ENCODE data around the gene CMTM8. TPM values are rescaled to one million over a fixed set of nuclear protein-coding genes. Genes with fewer than 3 reads are reported as not detected.

CMTM8 gene
- total and polyA plus RNA-seq, 10 of the 15 experiments (the other 5 are each of a cell fraction or from before 2014, with no cell fraction given): 0.11 to 0.23 TPM; not detected in 8

GRCh38 chr3:32241100-32241499 lies 2.6 kb downstream of the CMTM8 start (continued):
- no peak for TF ChIP-seq ZNF687 (IDR thresholded peaks at IDR 0.05)

GRCh38 chr3:32243519-32243918 lies 5.0 kb downstream of the CMTM8 start:
- no peak for TF ChIP-seq RUNX3 (IDR thresholded peaks at IDR 0.05; ENCODE audit: low read length)
- no peak overlapping the region for H3K9ac ChIP-seq (ENCODE audit: control insufficient read depth, insufficient read depth, low read length)
- CTCF ChIA-PET: interaction anchor here (1.8 kb wide), 1 partner anchor 28 kb away, joined by 4 read pairs; no protein-coding TSS in a partner anchor
- H3K4me3 ChIP-seq: no peak overlapping the region
- H2AFZ ChIP-seq (ENCODE audit: control insufficient read depth, low read depth, low read length): no peak overlapping the region
- no peak overlapping the region for H3K27ac ChIP-seq (ENCODE audit: control insufficient read depth, insufficient read depth)
- no peak for FAIRE-seq
- H3K27me3 ChIP-seq (replicated peaks in 1 of 2; ENCODE audit: control insufficient read depth in 2 of 2, insufficient read depth in 2 of 2, low read length in 1 of 2): peaks cover 4 to 10% of the 10 kb centered on the region in 2 experiments; a peak in 3 of 4 replicates
- no peaks in the 10 kb centered on the region for H3K36me3 ChIP-seq (ENCODE audit: control insufficient read depth in 2 of 2, insufficient read depth in 2 of 2, low read length in 1 of 2)
- POLR2A ChIA-PET: no interaction called here
- H3K79me2 ChIP-seq (ENCODE audit: control insufficient read depth, insufficient read depth, low read length): no peaks in the 10 kb centered on the region
- no TSS peak for BruUV-seq (replicated peaks)
- no peak overlapping the region for H3K4me2 ChIP-seq (ENCODE audit: control insufficient read depth, insufficient read depth)
- in situ Hi-C loops (cut with MboI): no loop called here
- no peaks in the 10 kb centered on the region for H4K20me1 ChIP-seq (ENCODE audit: control insufficient read depth, insufficient read depth)
- intact Hi-C loops (cut with micrococcal nuclease; ENCODE audit: unreplicated experiment): no loop called here
- no peaks in the 10 kb centered on the region for H3K9me3 ChIP-seq (replicated peaks; ENCODE audit: control insufficient read depth, insufficient read depth, low read length)
- WGBS (ENCODE audit: insufficient coverage, insufficient replicate concordance, low lambda C conversion rate, missing lambda C conversion rate): 0% methylated on average over 2 of the region's 2 CpGs
- no peak for ATAC-seq
- no peaks in the 10 kb centered on the region for H3K4me1 ChIP-seq (ENCODE audit: control insufficient read depth, insufficient read depth, low read length)
- RAD21 ChIA-PET (ENCODE audit: unreplicated experiment): no interaction called here
- DNase-seq (ENCODE audit: low read depth, low spot score): no peak
- SMC1A ChIA-PET (ENCODE audit: uncharacterized antibody, unreplicated experiment): interaction anchor here (0.6 to 1.2 kb wide), 2 partner anchors 224 to 947 kb away, joined by 3 read pairs; no protein-coding TSS in a partner anchor
